ENCODE results near the gene DCST2. TPM values are rescaled to one million over a fixed set of nuclear protein-coding genes. Genes with fewer than 3 reads are reported as not detected.
"Not testable (repeated sequence)": the region's sequence is repeated elsewhere in the genome, so short reads cannot be mapped to it uniquely, and the experiment has no call there.

Gene DCST2
- polyA plus RNA-seq, 5 donors: 1.6 to 2.7 (median 2.4) TPM

- no peak for DNase-seq
These were observed 55.2 kb downstream of the DCST2 start for GRCh38 chr1:154978360-154978759.

DNA sequence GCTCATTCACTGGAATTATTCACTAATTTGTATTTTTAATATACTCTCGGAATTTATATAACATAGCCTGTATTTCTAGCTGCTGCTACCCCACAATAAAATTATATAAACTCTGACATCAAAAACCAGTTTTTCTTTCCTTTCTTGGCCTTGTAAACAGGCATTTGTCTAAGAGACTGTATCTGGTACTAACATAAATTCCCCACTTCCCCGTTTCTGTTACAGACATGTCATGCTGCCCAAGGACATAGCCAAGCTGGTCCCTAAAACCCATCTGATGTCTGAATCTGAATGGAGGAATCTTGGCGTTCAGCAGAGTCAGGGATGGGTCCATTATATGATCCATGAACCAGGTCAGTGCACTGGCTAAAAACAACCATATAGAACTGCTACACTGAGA is 55.8 kb downstream of the DCST2 start:
- not testable (repeated sequence) for DNase-seq

DNA sequence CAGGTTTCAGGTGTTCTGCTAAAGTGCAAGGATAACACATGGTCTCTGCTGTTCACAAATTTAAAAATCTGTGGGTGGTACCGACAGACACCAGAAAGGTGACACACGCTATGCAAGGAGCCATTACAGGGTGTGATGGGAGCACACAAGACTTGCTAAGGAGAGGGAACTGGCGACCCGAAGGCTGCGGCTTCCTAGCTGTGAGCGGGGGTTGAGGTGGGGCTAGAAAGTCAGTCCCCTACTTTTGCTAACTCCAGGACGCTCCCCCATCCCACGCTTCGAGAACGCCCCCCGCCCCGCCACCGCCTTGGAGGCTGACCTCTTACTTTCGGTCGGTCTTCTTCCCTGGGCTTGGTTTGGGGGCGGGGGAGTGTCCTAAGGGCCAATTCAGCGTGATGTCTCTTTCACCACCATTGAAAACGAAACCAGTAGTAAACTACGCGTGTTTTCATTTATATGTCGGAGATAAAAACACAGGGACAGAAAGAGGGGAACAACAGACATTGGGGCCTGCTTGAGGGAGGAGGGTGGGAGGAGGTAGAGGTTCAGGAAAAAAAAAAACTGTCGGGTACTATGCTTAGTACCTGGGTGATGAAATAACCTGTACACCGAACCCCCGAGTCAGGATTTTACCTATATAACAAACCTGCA is 58.0 kb downstream of the DCST2 start:
- DNase-seq: peak in 1 of 2 donors; percentile 64

DNA sequence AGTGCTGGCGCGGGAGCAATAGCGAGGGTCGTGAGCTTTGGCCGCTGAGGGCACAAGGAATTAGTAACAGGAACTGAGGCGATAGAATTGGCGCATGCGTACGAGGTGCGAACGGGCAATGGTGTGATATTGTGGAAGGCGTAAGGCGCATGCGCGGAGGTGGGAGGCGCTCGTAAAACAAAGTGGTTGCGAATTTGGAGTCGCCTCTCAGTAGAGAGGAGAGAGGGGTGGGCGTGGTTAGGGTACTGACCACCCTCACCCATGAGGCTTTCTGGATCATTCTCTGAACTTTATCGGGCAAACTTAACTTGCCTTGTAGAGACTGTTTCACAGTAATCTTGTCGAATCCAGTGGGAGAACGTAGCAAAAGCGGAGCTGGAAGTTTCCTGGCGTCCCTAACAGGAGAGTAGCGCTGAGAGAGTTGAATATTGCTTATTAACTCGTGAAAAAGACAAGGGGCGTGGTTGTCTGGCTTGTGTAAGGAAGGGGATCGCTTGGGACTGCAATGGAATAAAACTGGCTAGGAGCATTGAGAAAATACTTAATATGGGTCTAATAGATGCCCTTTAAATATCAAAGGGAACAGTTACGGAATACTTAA is 58.7 kb downstream of the DCST2 start:
- DNase-seq: peak; percentile 98 to 99

- DNase-seq: peak; percentile 99 to 100
These were observed 59.3 kb downstream of the DCST2 start, which contains the start of gene CKS1B for GRCh38 chr1:154974102-154974807. Gene CKS1B, plus strand, starts transcription at chr1:154974681. Its CDS starts 65 bp downstream, at chr1:154974746.

DNA sequence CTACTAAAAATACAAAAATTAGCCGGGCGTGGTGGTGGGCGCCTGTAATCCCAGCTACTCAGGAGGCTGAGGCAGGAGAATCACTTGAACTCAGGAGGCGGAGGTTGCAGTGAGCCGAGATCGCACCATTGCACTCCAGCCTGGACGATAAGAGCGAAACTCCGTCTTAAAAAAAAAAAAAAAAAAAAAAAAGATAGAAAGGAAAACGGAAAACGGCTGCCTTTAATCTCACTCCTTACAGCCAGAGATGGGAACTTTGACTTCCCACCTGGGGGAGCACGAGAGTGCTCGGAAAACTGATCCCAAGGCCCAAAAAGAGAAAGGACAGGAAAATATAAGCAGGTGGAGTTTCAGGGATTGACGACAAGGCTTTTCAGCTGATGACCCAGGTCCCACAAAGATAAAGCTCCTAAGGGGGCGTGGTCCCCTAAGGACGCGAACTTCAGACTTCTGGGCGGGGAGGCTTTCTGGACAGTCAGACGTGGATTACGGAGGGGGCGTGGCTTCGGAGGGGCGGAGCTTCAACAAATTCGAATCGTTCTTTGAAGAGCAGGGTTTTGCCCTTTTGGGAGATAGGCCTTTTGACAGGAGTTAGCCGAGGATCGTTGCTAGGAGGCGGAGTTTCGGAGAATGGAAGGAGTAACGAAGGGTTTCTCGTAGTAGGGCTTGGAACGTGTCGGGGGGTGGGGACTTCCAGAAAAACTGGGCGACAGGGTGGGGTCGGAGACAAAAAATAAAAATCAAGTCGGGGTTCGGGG is 60.1 kb downstream of the DCST2 start:
- DNase-seq: peak; percentile 93 to 96

- DNase-seq: peak; percentile 78 to 85
These were observed 60.9 kb downstream of the DCST2 start for GRCh38 chr1:154972517-154973343.

- no peak for DNase-seq
These were observed 61.4 kb downstream of the DCST2 start for GRCh38 chr1:154972213-154972516.

GRCh38 chr1:154971341-154971998 is 62.1 kb downstream of the DCST2 start:
- no peak for DNase-seq

DNA sequence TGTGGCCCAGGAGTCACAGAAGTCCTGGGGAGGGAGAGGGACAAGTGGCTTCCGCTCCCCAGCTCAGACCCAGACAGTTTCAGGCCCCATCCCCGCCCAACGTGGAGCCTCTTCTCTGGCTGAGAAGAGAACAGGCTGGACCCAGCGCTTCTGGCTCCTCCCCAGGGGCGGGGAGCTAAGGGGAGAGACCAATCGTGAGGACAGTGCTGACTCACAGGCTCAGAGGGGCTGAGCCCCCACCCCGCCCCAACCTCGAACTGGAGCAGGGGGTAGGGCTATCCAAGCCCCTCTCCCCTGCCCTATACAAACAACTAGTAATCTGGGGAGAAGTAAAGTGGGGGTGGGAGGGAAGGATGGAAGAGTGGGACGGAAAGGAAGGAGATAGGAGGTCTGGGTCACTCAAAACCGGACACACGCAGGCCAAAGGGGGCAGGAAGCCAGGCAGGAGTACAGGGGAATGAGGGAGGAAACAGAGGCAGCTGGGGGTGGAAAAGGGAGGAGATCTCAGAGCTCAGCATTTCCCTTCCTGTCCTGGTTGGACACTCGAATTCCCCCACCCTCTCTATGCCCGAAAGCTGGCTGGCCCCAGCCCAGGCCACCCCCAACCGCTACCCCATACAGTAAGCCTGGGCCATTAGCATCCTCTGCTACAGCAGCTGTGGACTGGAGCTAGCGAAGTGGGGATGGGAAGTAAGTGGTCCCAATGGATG is 62.8 kb downstream of the DCST2 start, which contains the start of gene SHC1:
TSS of gene SHC1 (minus strand) at position 117 of the 710 bp plus-strand sequence. CDS start 221 bp downstream, outside the sequence.
- DNase-seq: peak; percentile 91 to 92

DNA sequence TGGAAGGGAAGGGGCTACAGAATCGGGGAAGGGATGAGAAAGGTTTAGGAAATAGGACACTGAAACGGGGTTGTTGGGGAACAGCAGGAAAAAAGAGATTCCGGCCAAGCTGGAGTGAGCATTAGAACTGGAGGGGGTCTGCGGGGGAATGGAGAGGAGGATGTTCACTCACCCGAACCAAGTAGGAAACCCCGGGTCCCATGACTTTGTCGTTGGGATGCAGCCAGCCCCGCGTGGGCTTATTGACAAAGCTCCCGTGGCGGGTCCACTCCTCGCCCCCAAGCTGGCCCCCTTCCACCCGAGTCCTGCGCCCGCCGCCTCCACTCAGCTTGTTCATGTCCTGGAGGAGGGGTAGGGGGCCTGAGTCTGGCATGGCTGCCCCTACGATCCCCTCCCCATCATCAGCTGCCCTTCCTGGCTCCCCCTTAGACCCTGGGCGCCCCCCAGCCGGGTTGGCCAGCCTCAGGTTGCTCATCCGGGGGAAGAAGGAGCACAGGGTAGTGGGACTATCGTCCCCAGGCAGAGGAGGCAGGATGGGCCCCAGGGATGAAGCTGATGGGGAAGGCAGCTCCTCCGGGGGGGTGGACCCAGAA is 63.6 kb downstream of the DCST2 start:
- DNase-seq: no peak

- DNase-seq: no peak
These were observed 64.3 kb downstream of the DCST2 start for GRCh38 chr1:154969246-154969645.

DNA sequence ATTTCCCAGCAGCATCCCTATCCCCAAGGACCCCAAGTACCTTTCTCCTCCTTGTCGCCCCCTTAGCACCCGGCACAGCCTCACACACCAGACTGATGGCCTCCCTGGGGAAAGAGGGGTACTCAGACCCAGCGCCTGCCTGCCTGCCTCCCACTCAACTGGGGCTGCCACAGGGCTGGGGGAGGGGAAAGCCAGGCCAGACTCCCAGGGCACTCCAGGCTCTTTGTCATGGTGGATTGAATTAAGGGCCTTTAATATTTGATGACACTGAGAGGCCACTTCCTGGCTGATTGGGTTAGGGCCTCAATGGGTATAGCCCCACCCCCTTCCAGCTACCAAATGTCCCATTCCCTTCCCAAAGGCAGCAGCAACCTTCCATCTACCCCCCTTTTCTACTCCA is 64.8 kb downstream of the DCST2 start:
- DNase-seq: no peak

Other genes with a start within 250 kb of the DCST2 start
- 1 to 10 TPM; 1.8 to 3.2 (median 2.3) TPM for gene KCNN3, start 163.5 kb downstream of the DCST2 start, polyA plus RNA-seq (ENCODE audit: insufficient read depth in 1 of 5, insufficient read length in 5 of 5, low replicate concordance in 1 of 5)
- gene PMVK, start 97.1 kb downstream of the DCST2 start, polyA plus RNA-seq (ENCODE audit: insufficient read depth in 1 of 5, insufficient read length in 5 of 5, low replicate concordance in 1 of 5): 10 to 100 TPM; 26.2 to 39.4 (median 29.5) TPM
- 10 to 100 TPM; 62.9 to 88.3 (median 77.0) TPM for gene PBXIP1, start 77.7 kb downstream of the DCST2 start, polyA plus RNA-seq (ENCODE audit: insufficient read depth in 1 of 5, insufficient read length in 5 of 5, low replicate concordance in 1 of 5)
- gene PYGO2, start 72.0 kb downstream of the DCST2 start, polyA plus RNA-seq (ENCODE audit: insufficient read depth in 1 of 5, insufficient read length in 5 of 5, low replicate concordance in 1 of 5): 10 to 100 TPM; 32.9 to 42.8 (median 40.9) TPM
- 100 to 1,000 TPM; 121 to 136 (median 123) TPM for gene SHC1, start 63.0 kb downstream of the DCST2 start, polyA plus RNA-seq (ENCODE audit: insufficient read depth in 1 of 5, insufficient read length in 5 of 5, low replicate concordance in 1 of 5)
- gene CKS1B, start 59.1 kb downstream of the DCST2 start, polyA plus RNA-seq (ENCODE audit: insufficient read depth in 1 of 5, insufficient read length in 5 of 5, low replicate concordance in 1 of 5): 100 to 1,000 TPM in 3 of 5 donors, 10 to 100 TPM in 2; 85.1 to 149 (median 115) TPM
- gene FLAD1, start 50.4 kb downstream of the DCST2 start, polyA plus RNA-seq (ENCODE audit: insufficient read depth in 1 of 5, insufficient read length in 5 of 5, low replicate concordance in 1 of 5): 10 to 100 TPM; 27.1 to 33.6 (median 28.1) TPM
- 1 to 10 TPM in 1 of 5 donors, under 1 TPM in 4; 0.46 to 1.2 (median 0.66) TPM for gene LENEP, start 40.2 kb downstream of the DCST2 start, polyA plus RNA-seq (ENCODE audit: insufficient read depth in 1 of 5, insufficient read length in 5 of 5, low replicate concordance in 1 of 5)
- gene ZBTB7B, start 31.0 kb downstream of the DCST2 start, polyA plus RNA-seq (ENCODE audit: insufficient read depth in 1 of 5, insufficient read length in 5 of 5, low replicate concordance in 1 of 5): 10 to 100 TPM; 10.7 to 26.3 (median 18.8) TPM
- gene DCST1, start within 50 bp of the DCST2 start, polyA plus RNA-seq (ENCODE audit: insufficient read depth in 1 of 5, insufficient read length in 5 of 5, low replicate concordance in 1 of 5): under 1 TPM; 0.34 to 0.69 (median 0.53) TPM
- 100 to 1,000 TPM in 1 of 5 donors, 10 to 100 TPM in 4; 50.0 to 103 (median 64.8) TPM for gene ADAM15, start 17.5 kb upstream of the DCST2 start, polyA plus RNA-seq (ENCODE audit: insufficient read depth in 1 of 5, insufficient read length in 5 of 5, low replicate concordance in 1 of 5)
- gene EFNA4, start 30.0 kb upstream of the DCST2 start, polyA plus RNA-seq (ENCODE audit: insufficient read depth in 1 of 5, insufficient read length in 5 of 5, low replicate concordance in 1 of 5): 10 to 100 TPM; 16.0 to 25.3 (median 23.3) TPM
- gene EFNA3, start 45.1 kb upstream of the DCST2 start, polyA plus RNA-seq (ENCODE audit: insufficient read depth in 1 of 5, insufficient read length in 5 of 5, low replicate concordance in 1 of 5): 1 to 10 TPM; 2.9 to 5.6 (median 4.3) TPM
- 100 to 1,000 TPM in 2 of 5 donors, 10 to 100 TPM in 3; 94.5 to 116 (median 96.8) TPM for gene EFNA1, start 94.1 kb upstream of the DCST2 start, polyA plus RNA-seq (ENCODE audit: insufficient read depth in 1 of 5, insufficient read length in 5 of 5, low replicate concordance in 1 of 5)
- gene SLC50A1, start 102.1 kb upstream of the DCST2 start, polyA plus RNA-seq (ENCODE audit: insufficient read depth in 1 of 5, insufficient read length in 5 of 5, low replicate concordance in 1 of 5): 10 to 100 TPM; 32.7 to 41.6 (median 37.3) TPM
- 10 to 100 TPM; 19.1 to 37.1 (median 26.6) TPM for gene DPM3, start 106.8 kb upstream of the DCST2 start, polyA plus RNA-seq (ENCODE audit: insufficient read depth in 1 of 5, insufficient read length in 5 of 5, low replicate concordance in 1 of 5)
- 100 to 1,000 TPM; 103 to 120 (median 117) TPM for gene KRTCAP2, start 139.5 kb upstream of the DCST2 start, polyA plus RNA-seq (ENCODE audit: insufficient read depth in 1 of 5, insufficient read length in 5 of 5, low replicate concordance in 1 of 5)
- gene TRIM46, start 140.1 kb upstream of the DCST2 start, polyA plus RNA-seq (ENCODE audit: insufficient read depth in 1 of 5, insufficient read length in 5 of 5, low replicate concordance in 1 of 5): 1 to 10 TPM; 2.9 to 5.6 (median 4.3) TPM
- 10 to 100 TPM; 37.5 to 47.0 (median 42.8) TPM for gene THBS3, start 174.1 kb upstream of the DCST2 start, polyA plus RNA-seq (ENCODE audit: insufficient read depth in 1 of 5, insufficient read length in 5 of 5, low replicate concordance in 1 of 5)
- gene MTX1, start 174.9 kb upstream of the DCST2 start, polyA plus RNA-seq (ENCODE audit: insufficient read depth in 1 of 5, insufficient read length in 5 of 5, low replicate concordance in 1 of 5): 10 to 100 TPM; 27.8 to 38.3 (median 32.0) TPM
- 10 to 100 TPM; 14.9 to 27.0 (median 21.7) TPM for gene ENTREP3, start 221.7 kb upstream of the DCST2 start, polyA plus RNA-seq (ENCODE audit: insufficient read depth in 1 of 5, insufficient read length in 5 of 5, low replicate concordance in 1 of 5)
- gene SCAMP3, start 228.6 kb upstream of the DCST2 start, polyA plus RNA-seq (ENCODE audit: insufficient read depth in 1 of 5, insufficient read length in 5 of 5, low replicate concordance in 1 of 5): 10 to 100 TPM; 42.8 to 65.5 (median 56.5) TPM
- gene CLK2, start 239.7 kb upstream of the DCST2 start, polyA plus RNA-seq (ENCODE audit: insufficient read depth in 1 of 5, insufficient read length in 5 of 5, low replicate concordance in 1 of 5): 10 to 100 TPM; 73.3 to 82.3 (median 80.1) TPM
- 1 to 10 TPM; 8.2 to 10.0 (median 9.4) TPM for gene HCN3, start 243.7 kb upstream of the DCST2 start, polyA plus RNA-seq (ENCODE audit: insufficient read depth in 1 of 5, insufficient read length in 5 of 5, low replicate concordance in 1 of 5)